ENCODE measurements around the gene C11orf68. TPM values are rescaled to one million over a fixed set of nuclear protein-coding genes. Genes with fewer than 3 reads are reported as not detected.
A peak's percentile ranks its signal among the peaks of the same experiment; 100 is the strongest.

Gene C11orf68
- total RNA-seq, 1 donor from 2014 or later = 28.9 TPM

DNA sequence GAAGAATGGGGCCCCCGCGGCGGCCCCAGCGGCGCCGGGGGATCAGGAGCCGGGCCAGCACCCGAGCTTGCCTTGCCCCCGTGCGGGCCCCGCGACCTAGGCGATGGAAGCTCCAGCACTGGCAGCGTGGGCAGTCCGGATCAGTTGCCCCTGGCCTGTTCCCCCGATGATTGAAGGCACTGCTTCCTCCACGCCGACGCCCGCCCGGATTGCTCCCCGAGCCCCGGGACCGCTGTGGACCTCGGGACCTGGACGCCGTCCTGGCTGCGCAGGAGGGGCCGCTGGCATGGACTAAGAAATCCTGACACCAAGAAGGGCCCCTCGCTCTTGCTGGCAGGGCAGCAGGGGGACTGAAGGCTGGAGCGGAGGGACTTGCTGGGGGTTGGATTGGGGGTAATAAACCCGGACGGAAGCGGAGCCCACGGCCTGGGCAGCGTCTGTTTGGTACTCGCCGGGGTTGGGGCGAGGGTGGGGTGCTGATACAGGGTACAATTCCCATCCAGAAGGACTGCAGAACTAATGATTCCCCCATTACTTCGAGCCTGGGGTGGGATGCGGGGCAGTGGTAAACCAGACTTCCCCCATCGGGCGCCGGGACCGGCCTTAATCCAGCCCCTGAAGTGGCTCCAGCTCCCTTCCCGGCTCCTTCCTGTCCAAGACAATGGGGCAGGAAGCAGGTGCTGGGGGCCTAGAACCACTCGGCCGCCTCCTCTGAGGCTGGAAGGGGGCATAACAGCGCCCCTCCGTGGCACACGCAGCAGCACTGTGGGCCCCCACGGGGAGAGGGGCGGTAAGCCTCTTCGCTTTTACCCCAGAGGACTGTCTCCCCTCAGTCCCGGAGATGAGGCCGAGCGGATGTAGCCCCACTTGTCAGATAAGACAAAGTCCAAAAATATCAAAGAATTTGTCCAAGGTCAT, 27.4 kb downstream of the C11orf68 start:
- no peak for DNase-seq (ENCODE audit: low spot score)

DNA sequence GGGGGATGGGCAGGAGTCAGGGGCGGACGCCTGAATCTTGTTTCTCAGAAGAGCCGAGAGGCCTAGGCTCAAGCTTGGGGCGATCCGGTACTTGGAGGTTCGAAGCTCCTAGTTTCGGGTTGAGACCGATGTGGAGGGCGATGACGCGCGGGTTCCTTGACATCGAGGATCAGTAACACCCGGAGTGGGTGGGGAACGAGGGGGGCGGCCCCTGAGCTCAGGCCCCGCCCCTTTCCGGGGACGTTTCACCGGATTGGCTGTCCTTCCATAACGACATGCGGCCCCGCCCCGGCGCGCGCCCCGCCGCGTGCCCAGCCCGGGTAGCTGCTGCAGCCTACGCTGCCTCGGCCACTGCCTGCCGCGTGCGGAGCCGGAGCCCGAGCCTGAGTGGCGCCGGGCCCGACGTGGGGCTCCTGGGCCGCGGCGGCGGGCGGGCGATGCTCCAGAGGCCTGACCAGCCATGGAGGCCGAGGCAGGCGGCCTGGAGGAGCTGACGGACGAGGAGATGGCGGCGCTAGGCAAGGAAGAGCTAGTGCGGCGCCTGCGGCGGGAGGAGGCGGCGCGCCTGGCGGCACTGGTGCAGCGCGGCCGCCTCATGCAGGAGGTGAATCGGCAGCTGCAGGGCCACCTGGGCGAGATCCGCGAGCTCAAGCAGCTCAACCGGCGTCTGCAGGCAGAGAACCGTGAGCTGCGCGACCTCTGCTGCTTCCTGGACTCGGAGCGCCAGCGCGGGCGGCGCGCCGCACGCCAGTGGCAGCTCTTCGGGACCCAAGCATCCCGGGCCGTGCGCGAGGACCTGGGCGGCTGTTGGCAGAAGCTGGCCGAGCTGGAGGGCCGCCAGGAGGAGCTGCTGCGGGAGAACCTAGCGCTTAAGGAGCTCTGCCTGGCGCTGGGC, 28.3 kb downstream of the C11orf68 start, which contains the start of gene CCDC85B:
Gene CCDC85B, plus strand, starts transcription at position 350 of the 895 bp plus-strand sequence. Its CDS starts 111 bp downstream, at position 461.
- peak; percentile 99 for DNase-seq (ENCODE audit: low spot score)

DNA sequence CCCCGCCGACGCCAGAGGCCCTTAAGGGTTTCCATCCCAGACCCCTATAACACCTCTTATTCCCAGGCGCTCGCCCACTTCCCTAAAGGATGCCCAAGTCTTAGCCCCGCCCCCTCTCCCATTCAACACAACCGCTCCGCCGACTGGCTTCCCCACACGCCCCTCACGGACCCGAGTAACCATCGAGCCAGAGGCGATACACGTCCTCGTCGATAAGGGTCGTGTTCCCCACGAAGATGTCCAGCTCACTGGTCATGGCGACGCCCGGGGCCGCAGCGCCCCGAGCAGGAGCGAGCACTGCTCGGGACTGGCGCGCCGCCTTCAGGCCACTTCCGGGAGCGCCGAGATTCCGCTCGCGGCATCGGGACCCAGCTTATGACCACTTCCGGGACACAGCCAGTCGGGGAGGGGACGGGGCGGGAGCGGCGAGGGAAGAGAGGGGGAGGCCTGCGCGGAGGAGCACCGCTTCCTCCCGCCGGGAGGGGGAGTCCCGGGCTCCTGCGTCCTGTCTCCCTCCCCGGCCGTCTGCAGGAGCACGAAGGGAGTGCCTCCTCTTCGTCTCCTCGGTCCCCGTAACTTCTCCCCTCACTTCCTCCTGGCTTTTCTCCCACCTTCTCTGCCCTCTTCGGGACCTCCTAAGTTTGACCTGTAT, 30.6 kb downstream of the C11orf68 start, which contains the start of gene FIBP:
Gene FIBP, minus strand, starts transcription at position 309 of the 652 bp plus-strand sequence. Its CDS starts 53 bp downstream, at position 256.
- peak; percentile 98 for DNase-seq (ENCODE audit: low spot score)

DNA sequence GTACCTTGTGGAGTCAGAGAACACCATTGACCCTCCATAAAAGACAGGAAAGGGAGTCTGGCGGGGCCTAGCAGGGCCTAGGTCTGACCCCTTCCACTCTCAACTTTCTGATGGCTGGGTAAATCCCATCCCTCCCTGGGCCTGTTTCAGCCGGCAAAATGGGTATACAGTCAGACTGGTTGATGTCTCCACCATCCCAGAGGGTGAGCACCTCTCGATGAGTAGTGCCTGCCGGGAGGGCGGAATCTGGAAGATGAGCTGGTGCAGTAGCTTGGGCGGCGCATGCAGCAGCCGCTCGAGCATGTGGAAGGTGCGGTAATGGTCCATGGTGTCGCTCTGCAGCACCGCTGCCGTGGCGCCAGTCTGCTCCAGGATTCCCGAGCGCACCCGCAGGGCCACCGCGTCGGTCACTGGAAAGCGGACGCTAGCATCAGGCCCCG, 31.1 kb downstream of the C11orf68 start:
- no peak for DNase-seq (ENCODE audit: low spot score)

DNA sequence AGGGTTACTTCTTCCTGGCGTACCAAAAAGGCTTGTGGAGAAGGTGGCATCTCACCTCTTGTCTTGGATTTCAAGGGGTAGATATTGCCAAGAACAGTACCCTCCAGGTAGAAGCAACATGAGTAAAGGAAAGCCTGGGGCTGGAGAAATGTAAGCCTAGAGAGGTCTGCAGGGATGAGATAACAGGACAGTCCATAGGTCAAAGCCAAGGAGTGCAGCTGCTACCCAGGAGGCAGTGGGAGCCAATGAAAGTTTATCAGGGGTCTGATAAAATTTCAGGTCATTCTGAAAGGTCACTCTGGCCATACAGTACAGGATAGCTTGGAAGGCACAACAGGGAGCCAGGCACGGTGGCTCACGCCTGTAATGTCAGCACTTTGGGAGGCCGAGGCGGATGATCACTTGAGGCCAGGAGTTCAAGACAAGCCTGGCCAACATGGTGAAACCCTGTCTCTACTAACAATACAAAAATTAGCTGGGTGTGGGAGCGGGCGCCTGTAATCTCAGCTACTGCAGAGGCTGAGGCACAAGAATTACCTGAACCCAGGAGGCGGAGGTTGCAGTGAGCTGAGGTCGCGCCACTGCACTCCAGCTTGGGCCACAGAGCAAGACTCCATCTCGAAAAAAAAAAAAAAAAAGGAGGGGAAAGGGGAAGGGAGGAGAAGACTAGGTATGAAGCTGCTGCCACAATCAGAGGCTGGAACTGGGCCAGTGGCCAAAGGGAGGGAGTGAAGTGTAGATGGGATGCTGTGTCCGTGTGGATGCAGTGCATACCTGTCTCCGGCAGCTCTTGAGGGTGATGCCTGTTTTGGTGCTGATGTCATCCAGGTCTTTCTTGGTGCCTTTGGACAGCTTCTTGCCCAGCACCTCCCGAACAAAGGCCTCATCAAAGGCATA, 31.8 kb downstream of the C11orf68 start:
- peak; percentile 44 for DNase-seq (ENCODE audit: low spot score)

DNA sequence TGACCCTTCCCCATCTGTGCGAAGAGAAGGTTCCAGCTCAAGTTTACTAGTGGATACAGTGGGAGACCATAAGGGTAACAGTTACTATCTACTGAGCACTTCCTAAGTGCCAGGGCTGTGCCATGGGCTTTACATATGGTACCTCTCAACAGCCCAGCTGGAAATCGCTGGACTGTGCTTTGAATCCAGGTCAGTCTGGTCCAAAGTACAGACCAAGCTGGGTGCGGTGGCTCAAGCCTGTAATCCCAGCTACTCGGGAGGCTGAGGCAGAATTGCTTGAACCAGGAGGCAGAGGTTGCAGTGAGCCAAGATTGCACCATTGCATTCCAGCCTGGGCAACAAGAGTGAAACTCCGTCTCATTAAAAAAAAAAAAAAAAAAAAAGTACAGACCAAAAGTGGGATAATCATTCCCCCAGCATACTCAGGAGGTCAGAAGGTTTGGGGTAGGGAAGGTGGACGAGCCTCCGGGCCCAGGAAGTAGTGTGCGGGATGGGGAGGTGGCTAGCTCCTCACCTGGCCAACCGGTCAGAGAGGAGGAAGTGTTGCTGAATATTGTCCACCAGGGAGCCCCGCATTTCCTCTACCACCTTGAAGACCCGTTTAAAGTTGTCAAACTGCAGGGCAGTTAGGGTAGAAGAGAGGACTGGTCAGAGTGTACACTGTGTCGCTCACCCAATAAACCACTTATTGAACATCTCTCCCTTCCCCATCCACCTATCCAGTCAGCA, 32.9 kb downstream of the C11orf68 start:
- no peak for DNase-seq (ENCODE audit: low spot score)

DNA sequence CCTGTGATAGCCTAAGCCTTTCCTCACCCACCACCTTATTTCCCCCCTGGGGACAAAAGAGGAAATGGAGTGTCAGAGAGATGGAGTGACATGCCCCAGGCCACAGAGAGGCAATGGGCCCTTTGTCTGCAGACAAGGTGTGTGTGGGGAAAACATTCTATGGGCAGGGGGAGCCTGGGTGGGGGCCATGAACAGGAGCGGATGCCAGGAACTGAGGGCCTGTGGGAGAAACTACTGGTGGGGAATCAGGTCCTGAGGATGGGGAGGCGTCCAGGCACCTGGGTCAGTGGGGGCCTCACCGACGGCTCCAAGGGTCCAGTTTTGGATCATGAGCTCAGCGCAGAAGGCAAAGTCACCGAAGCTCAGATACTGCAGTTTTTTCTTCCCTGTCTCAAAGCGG, 33.6 kb downstream of the C11orf68 start:
- DNase-seq (ENCODE audit: low spot score) = no peak

DNA sequence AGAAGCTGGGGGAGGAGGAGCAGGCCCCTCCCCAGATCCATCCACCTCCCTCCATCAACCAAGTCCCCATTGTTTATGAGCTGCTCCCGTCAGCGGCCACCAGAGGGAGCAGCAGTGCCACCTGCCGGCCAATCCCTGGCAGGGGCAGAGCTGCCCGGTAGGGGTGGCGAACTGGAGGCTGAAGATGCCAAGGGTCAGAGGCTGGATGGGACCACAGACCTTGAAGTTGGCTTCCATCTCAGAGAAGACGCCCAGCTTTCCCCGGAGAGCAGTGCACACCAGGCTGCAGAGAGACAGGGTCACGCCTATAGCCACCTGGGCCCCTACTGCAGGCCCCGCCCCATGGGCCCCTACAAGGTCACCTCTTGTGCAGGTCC, 34.2 kb downstream of the C11orf68 start:
- peak; percentile 76 for DNase-seq (ENCODE audit: low spot score)

DNA sequence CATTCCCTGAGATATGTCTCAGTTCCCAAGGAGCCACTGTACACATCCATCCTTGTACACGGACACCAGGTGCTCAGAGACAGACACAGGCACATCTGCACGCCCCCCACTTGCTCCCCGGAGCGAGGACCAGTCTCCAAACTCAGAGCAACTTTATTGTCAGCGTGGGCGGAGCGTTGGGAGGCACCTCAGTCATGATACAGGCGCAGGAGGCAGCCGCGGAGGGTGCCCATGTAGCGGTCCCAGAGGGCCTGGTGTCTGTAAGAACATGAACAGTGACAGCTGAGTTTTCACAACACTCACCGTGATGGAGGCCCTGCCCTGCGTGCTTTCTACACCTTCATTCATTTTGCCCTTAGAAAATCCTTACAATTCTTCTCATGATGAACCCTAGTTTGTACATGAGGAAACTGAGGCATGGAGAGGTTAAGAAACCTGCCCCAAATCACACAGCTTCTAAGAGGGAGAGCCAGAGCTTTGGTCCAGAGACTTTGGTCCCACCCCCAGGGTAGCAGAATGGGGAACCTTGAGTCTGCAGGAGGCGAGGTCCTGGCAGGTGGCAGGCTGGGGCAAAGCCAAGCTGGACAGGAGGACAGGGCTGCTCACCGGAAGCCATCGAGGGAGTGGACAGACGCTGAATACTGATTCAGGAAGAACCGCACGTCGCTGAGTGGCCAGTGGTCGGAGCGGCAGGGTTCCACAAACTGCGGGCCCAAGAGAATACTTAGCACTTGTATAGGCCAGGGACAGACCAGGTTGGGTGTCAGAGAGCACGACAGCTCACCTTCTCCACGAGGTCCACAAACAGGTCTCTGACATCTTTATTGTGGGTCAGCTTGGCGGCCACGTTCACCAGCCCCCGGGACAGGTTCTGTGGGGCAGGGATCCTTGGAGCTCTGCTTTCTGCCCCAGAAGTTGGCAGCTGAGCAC, 34.8 kb downstream of the C11orf68 start:
- no peak for DNase-seq (ENCODE audit: low spot score)

DNA sequence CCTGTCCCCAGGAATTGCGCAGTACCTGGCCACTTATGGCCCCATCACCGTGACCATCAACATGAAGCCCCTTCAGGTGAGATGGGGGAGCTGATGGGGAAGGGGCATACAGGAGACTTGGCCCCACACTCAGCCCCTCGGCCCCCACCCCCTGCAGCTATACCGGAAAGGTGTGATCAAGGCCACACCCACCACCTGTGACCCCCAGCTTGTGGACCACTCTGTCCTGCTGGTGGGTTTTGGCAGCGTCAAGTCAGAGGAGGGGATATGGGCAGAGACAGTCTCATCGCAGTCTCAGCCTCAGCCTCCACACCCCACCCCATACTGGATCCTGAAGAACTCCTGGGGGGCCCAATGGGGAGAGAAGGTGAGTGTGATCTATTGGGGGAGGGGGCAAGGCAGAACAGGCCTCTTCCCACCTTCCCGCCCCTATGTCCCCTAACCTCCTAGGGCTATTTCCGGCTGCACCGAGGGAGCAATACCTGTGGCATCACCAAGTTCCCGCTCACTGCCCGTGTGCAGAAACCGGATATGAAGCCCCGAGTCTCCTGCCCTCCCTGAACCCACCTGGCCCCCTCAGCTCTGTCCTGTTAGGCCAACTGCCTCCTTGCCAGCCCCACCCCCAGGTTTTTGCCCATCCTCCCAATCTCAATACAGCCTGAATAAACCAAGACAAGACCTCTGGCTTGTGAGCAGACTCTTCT, 35.7 kb downstream of the C11orf68 start:
- no peak for DNase-seq (ENCODE audit: low spot score)

DNA sequence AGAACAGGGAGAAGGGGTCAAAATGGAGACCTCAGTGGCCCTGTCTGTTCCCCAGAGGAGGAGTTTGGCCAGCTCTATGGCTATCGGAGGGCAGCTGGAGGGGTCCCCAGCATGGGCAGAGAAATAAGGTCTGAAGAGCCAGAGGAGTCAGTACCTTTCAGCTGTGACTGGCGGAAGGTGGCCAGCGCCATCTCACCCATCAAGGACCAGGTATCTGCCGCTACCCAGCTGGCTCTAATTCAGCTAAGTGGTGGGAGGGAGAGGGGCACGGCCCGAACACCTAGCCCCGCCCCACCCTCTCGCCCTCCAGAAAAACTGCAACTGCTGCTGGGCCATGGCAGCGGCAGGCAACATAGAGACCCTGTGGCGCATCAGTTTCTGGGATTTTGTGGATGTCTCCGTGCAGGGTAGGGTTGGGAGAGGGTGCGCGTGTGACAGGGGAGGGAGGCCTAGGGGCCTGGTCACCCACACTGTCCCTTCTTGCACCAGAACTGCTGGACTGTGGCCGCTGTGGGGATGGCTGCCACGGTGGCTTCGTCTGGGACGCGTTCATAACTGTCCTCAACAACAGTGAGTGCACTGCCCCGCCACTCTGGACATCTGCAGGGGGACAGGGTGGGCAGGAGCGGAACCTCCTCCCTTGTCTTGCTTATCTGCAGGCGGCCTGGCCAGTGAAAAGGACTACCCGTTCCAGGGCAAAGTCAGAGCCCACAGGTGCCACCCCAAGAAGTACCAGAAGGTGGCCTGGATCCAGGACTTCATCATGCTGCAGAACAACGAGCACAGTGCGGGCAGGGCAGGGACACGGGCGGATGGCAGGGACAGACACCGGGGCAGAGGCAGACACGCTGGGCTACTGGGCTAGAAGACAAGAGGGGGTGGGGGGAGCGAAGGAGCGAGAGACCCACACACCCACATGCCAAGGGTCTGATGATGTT, 36.5 kb downstream of the C11orf68 start:
- no peak for DNase-seq (ENCODE audit: low spot score)

DNA sequence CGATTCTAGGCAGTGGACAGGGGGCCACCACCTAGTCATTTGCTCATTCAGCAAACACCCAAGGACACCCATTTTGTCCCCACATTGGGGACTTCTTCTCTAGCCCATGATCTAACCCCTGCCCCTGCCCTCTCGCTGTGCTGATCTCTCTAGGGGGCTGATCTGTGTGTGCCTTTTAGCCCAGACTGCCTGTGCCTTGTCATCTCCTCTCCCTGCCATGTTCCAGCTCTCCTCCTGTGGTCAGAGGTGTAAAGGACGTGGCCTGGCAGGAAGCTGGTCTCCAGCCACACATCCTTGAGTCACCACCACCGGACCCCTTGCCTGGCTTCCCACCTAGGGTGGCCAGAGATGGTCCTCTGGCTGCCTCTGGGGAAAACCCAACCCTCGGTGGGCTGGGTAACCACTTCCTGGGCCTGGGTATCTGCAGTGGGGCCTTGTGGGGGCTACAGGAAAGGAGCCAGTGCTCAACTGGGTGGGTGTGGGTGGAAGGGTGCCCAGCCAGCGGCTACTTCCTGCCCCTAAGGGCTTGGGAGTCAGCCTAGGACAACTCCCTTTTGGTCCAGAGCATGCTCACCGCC, 37.9 kb downstream of the C11orf68 start:
- no peak for DNase-seq (ENCODE audit: low spot score)

DNA sequence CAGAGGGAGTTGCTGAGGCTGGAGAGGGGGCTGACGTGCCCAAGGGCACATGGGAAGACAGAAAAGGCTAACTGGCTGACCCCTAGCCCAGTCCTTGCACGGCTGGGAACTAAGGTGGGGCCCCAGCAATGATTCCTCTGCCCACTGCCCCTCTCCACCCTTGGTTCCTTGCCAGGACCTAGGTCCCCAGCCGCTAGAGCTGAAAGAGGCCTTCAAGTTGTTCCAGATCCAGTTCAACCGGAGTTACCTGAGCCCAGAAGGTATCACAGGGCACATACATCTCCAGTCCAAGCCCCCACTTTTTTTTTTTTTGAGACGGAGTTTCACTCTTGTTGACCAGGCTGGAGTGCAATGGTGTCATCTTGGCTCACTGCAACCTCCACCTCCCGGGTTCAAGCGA, 38.8 kb downstream of the C11orf68 start:
- no peak for DNase-seq (ENCODE audit: low spot score)

DNA sequence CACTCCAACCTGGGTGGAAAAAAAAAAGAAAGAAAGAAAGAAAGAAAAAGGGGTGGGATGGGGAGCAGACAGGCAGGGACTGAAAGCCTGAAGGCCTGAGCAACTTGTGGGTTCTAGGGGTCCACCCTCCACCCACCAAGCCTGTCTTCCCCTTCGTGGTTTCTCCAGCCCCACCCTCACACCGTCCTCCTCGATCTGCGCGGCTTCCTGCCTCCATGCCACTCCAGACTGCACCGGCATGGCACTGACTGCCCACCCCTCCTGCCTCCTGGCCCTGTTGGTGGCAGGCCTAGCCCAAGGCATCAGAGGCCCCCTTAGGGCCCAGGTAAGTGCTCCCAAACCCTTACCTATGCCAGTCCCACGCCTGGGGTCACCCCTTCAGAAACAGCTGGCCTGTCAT, 39.2 kb downstream of the C11orf68 start, which contains the start of gene CTSW:
Gene CTSW, plus strand, starts transcription at position 221 of the 400 bp plus-strand sequence. Its CDS starts 18 bp downstream, at position 239.
- no peak for DNase-seq (ENCODE audit: low spot score)

DNA sequence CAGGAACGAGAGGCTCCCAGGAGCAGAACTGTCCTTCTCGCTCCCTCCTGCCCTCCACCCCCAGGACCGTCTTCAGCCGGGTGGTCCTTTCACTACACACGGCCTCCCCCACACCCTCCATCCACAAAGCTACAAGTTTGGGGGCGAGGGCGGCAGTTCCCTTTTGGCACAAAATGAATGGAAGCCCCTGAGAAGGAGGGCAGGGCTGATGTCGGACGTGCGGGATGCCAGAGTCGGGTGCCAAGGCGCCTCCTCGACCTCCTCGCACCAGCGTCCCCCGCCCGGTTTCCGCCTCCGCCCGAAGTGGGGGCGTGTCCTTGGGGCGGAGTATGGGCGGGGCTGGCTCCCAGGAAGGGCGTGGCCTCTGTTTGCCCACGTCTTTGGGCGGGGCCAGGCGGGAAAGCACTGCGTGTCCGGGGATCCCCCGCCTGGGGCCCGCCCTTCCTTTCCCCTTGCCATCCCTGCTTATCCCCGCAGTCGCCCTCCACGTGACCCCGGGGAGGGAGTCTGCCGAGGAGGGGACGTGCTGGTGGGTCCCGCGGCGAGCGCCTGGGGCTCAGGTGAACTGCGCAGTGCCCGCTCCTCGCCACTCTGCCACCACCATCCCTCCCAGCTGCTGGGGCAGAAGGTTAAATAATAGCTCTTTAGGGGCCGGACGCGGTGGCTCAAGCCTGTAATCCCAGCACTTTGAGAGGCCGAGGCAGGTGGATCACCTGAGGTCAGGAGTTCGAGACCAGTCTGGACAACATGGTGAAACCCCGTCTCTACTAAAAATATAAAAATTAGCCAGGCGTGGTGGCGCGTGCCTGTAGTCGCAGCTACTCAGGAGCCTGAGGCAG, 45.3 kb downstream of the C11orf68 start:
- peak; percentile 96 for DNase-seq (ENCODE audit: low spot score)

Data from ureter (tissue), 1 donor.